Mesenteric fat pad (tissue), 1 donor: ENCODE data around the gene FN3K. TPM values are rescaled to one million over a fixed set of nuclear protein-coding genes. Genes with fewer than 3 reads are reported as not detected.

Source experiments
- DNase-seq: peaks from one replicate; pipeline ENCODE4 v3.0.0-alpha.2; 2020; ENCODE audit warnings: low spot score
- total RNA-seq: library from RNA; stranded (reverse); fragmentation: NEBNext Ultra II Directional; extraction: Animal tissue kit (Norgen Biotek cat#: 25700); gene quantifications from one replicate; pipeline ENCODE4 v1.2.1, GENCODE V29; 2021
- donor health status: DM: yes; HTN: yes; CAD: no.

Gene FN3K
- total RNA-seq, 1 donor from 2014 or later = 19.3 TPM

DNA sequence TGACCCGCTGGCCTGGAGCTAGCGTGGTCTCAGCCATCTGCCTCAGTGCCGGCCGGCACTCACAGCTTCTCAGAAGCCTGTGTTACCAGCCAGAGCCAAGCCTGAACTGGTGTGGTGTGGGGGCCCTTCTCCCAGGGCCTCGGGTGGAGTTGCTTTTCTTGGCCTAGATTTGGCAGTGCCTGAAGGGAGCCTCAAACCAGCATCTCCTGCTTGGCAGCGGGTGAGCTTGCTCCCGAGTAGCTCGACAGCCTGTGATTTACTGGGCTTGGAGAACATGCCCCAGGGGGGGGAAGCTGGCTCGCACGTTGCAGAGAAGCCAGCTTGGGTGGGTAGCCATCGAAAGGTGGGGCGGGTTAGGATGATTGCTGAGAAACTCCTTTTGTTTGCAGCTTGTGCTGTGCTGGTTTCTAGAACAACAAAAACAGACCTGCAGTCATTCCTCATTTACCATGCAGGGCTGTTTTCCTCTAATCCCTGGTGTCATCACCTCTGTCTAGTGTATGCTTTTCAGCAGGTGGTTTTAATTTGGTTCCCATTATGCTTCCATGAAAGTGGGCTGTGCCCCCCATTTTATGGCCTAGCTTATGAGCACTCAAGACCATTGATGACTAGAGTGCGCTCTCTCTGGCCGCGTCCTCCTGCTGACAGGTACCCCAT lies 58.7 kb downstream of the FN3K start:
- DNase-seq = no peak

GRCh38 chr17:82794781-82795482 lies 59.5 kb downstream of the FN3K start:
- no peak for DNase-seq

GRCh38 chr17:82795615-82796014 lies 60.2 kb downstream of the FN3K start:
- no peak for DNase-seq

DNA sequence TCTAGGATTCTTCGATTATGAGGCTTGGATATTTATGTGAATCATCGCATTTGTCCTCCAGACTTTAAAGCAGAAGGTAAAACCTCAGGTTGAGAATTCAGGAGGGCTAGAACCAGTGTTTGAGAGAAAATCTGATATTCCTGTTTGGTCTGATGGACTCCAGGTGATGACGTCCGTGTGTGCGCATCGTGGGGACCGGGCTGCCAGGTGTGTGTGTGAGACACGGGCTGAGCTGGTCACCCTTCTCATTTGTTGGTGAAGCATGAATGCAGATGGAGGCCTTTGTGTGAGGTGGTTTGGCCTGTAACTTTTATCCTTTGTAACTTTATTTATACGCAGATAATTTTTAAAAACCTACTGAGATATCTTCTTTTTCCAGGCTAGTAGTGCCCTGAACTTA lies 61.6 kb downstream of the FN3K start:
- no peak for DNase-seq

GRCh38 chr17:82798752-82799151 lies 63.3 kb downstream of the FN3K start:
- no peak for DNase-seq

- DNase-seq = no peak
Observed at GRCh38 chr17:82799591-82799990, 64.2 kb downstream of the FN3K start.

Other genes starting within 250 kb of the FN3K start
- 65.3 TPM for gene FOXK2, start 215.9 kb upstream of the FN3K start, total RNA-seq
- 65.3 TPM for gene WDR45B, start 87.2 kb upstream of the FN3K start, total RNA-seq
- 5.5 TPM for gene RAB40B, start 36.9 kb upstream of the FN3K start, total RNA-seq
- 20.4 TPM for gene FN3KRP, start 18.9 kb upstream of the FN3K start, total RNA-seq
- 128 TPM for gene TBCD, start 16.4 kb downstream of the FN3K start, total RNA-seq
- gene ZNF750, start 104.4 kb downstream of the FN3K start, total RNA-seq = 0.26 TPM